Progenitor cell of endocrine pancreas (in vitro differentiated cells): ENCODE results near the gene MMP8. TPM values are rescaled to one million over a fixed set of nuclear protein-coding genes. Genes with fewer than 3 reads are reported as not detected.

ENCODE experiments used
- DNase-seq: peaks from one replicate; pipeline ENCODE4 v3.0.0; 2021; ENCODE audit warnings: low spot score; ENCODE audit not compliant: unreplicated experiment
- H3K27ac Mint-ChIP-seq: 2 replicates; pipeline ENCODE4 v1.8.0; 2021; ENCODE audit warnings: mild to moderate bottlenecking, moderate library complexity, mixed read lengths
- H3K27me3 Mint-ChIP-seq: 2 replicates; pipeline ENCODE4 v1.8.0; 2021; ENCODE audit warnings: mixed read lengths
- H3K36me3 Mint-ChIP-seq: 2 replicates; pipeline ENCODE4 v1.8.0; 2022; ENCODE audit warnings: mixed read lengths; ENCODE audit not compliant: insufficient read depth
- H3K4me1 Mint-ChIP-seq: 2 replicates; pipeline ENCODE4 v1.8.0; 2021; ENCODE audit warnings: low read depth, mixed read lengths
- H3K4me3 Mint-ChIP-seq: 2 replicates; pipeline ENCODE4 v1.8.0; 2021; ENCODE audit warnings: low read depth, mild to moderate bottlenecking, moderate library complexity, mixed read lengths
- H3K9me3 Mint-ChIP-seq: 2 replicates; pipeline ENCODE4 v1.8.0; 2021; ENCODE audit warnings: low read depth, mixed read lengths
- total RNA-seq: library from RNA; stranded (reverse); gene quantifications from 2 replicates; pipeline ENCODE4 v1.2.1, GENCODE V29; 2021
- TF ChIP-seq, protein P1 (sequence below): fragments of 200-600 bp; sonication (generic); IDR thresholded peaks from one replicate; pipeline ENCODE4 v1.5.0; 2021; ENCODE audit warnings: antibody characterized with exemption, mild to moderate bottlenecking; ENCODE audit not compliant: unreplicated experiment

MMP8 gene
- total RNA-seq, 1 donor from 2014 or later: not detected

DNA sequence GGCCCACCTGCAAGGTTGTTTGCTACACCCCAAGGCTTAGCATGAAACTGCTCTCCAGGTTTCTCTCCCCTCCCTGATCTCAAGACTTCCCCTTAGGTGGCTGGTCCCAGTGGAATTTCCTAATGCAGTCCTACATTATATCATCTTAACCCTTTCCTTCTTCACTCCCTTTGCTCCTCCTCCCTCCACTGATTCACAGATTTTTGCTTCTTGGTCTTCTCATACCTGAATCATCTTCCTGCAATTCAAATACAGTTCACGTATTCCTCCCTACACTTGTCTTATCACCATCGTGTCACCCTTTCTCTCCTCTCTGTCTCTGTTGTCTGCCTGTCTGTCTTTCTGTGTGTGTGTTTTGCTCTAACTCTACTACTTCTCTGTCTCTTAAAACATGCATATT is 38.7 kb upstream of the MMP8 start:
- TF ChIP-seq, protein P1, sequence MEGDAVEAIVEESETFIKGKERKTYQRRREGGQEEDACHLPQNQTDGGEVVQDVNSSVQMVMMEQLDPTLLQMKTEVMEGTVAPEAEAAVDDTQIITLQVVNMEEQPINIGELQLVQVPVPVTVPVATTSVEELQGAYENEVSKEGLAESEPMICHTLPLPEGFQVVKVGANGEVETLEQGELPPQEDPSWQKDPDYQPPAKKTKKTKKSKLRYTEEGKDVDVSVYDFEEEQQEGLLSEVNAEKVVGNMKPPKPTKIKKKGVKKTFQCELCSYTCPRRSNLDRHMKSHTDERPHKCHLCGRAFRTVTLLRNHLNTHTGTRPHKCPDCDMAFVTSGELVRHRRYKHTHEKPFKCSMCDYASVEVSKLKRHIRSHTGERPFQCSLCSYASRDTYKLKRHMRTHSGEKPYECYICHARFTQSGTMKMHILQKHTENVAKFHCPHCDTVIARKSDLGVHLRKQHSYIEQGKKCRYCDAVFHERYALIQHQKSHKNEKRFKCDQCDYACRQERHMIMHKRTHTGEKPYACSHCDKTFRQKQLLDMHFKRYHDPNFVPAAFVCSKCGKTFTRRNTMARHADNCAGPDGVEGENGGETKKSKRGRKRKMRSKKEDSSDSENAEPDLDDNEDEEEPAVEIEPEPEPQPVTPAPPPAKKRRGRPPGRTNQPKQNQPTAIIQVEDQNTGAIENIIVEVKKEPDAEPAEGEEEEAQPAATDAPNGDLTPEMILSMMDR: no peak
- no peak overlapping the region for H3K27ac Mint-ChIP-seq

DNA sequence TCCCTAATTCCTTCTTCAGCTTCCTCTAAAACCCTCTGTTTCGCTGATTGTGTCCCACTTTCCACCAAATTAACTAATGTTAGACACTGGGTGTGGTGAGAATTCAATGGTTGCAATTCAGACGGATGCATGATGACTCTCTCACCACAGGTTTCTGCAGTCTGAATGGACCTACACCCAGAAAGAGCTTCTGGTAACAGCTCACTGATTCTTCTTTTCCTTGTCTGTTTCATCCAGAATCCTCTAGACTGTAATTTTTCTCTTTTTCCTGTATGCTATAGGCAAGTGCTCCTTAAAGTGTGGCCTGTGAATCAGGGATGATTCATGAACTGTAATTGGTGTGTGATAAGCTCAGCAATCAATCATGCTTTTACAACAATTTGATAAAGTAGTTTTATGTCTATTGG is 37.6 kb upstream of the MMP8 start:
- Mint-ChIP-seq H3K27ac (no peak overlapping the region), H3K4me3 (no peak overlapping the region), H3K9me3 (no peaks in the 10 kb centered on the region), H3K36me3 (no peaks in the 10 kb centered on the region), H3K27me3 (no peaks in the 10 kb centered on the region), H3K4me1 (peaks cover 19% of the 10 kb centered on the region)
- TF ChIP-seq, protein P1: no peak
- no peak for DNase-seq

More for the DNA sequence above, 38.7 kb upstream of the MMP8 start:
- DNase-seq: no peak
- Mint-ChIP-seq H3K27me3 (no peaks in the 10 kb centered on the region), H3K9me3 (peaks cover 3% of the 10 kb centered on the region), H3K4me1 (peaks cover 18% of the 10 kb centered on the region), H3K36me3 (no peaks in the 10 kb centered on the region), H3K4me3 (no peak overlapping the region)

DNA sequence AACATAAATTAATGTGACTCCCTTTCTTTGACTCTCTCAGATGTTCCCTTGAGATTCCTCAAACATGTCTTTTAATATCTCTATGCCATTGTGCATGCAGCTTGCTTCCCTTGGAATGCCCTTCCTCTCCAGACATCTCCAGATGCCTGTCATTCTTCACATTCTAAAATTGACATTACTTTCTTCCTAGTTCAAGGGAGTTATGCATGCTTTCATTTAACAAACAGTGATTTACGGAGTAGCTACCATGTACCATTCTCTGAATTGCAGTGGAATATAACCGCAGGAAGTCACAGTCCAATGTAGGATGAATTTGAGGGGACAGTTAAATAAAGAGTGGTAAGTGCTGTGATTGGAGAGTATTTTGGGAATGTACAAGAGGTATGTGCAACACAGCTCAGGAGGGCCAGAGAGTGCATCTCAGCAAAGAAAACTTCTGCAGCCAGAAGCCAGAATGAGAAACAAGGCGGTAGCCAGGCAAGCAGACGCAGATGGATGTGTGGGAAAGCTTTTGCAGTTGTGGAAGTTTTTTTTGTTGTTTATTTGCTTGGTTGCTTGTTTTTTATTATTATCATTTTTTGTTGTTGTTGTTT is 37.0 kb upstream of the MMP8 start:
- Mint-ChIP-seq H3K4me1 (peaks cover 19% of the 10 kb centered on the region), H3K27ac (no peak overlapping the region), H3K36me3 (peaks cover 2% of the 10 kb centered on the region), H3K4me3 (no peak overlapping the region), H3K9me3 (no peaks in the 10 kb centered on the region), H3K27me3 (no peaks in the 10 kb centered on the region)
- DNase-seq: no peak
- TF ChIP-seq, protein P1: no peak

DNA sequence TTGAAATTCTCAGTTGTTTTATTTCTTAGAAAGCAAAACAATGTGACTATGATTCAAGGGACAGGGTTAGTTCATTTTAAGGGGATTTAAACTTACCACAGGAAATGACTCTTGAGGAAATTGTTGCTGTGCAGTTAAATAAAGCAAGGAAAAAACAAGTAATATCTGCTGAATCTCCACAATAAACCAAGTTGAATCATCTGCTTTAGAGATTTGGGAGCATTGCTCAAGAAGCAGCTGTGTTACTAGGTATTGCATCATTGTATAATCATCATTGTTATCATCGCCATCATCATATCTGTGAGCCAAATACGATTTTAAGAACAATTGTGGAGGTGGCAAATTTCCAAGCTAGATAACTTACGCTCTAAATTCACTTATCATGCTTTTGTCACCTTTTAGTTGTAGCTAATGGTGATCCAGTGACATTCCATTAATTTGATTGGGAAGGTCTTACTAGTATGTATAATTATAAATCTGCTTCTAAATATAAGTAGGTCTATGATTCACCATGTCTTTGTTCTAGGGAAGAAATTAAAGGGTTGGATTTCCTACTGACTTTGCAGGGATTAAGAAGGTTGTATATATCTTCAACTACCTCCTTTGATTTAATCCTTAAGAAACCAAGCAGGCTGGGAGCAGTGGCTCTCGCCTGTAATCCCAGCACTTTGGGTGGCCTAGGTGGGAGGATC is 35.7 kb upstream of the MMP8 start:
- peaks cover 16% of the 10 kb centered on the region for H3K4me1 Mint-ChIP-seq
- H3K36me3 Mint-ChIP-seq: peaks cover 2% of the 10 kb centered on the region
- TF ChIP-seq, protein P1: no peak
- H3K27me3 Mint-ChIP-seq: no peaks in the 10 kb centered on the region
- no peak overlapping the region for H3K4me3 Mint-ChIP-seq
- H3K9me3 Mint-ChIP-seq: no peaks in the 10 kb centered on the region
- no peak for DNase-seq
- H3K27ac Mint-ChIP-seq: no peak overlapping the region

DNA sequence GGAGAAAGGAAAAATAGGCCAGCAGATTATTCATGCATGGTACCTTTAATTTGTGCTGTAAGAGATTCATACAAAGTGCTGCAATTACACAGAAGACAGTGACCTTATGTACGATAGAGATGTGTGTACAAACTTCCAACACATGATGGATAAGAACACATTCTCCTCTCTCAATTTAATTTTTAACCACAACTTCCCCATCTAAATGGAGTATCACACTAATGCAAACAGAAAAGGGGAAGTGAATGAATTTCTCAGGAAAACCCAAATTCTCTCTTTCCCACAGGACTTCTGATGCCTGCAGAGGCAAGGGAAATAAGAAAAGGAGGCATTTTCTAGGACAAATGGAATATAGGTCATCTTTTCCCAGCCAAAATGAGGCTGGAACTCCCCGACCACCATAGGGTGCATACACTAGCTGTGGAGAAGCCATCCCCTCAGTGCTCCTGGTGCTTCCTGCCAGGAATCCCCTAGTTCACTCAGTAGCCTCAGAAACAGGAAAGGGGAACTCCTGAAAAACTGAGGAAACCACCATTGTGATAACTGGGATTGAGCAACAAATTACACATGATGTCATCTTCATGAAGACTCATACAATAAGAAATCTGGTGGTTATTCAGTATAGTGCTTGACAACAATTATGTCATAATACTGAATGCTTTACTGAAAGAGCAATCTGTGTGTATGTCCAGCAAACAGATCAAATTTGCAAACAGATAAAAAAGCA is 33.2 kb upstream of the MMP8 start:
- peaks cover 3% of the 10 kb centered on the region for H3K27me3 Mint-ChIP-seq
- peaks cover 6% of the 10 kb centered on the region for H3K4me1 Mint-ChIP-seq
- H3K27ac Mint-ChIP-seq: no peak overlapping the region
- peaks cover 2% of the 10 kb centered on the region for H3K36me3 Mint-ChIP-seq
- no peak for DNase-seq
- no peak overlapping the region for H3K4me3 Mint-ChIP-seq
- TF ChIP-seq, protein P1: no peak
- H3K9me3 Mint-ChIP-seq: no peaks in the 10 kb centered on the region
